Stimulated activated CD4-positive, alpha-beta T cell treated with anti-CD3 and anti-CD28 coated beads, Interleukin-4, amount 100 ng/mL, for 48 hours (primary cell): ENCODE measurements around the gene HSP90AA1.
A peak's percentile ranks its signal among the peaks of the same experiment; 100 is the strongest.
"Not testable (repeated sequence)": the region's sequence is repeated elsewhere in the genome, so short reads cannot be mapped to it uniquely, and the experiment has no call there.

ENCODE experiments used
- DNase-seq, 2 donors: peaks; one replicate each; pipeline ENCODE4 v3.0.0-alpha.2; 2020; ENCODE audit warnings: low read depth in 2 of 2

Gene HSP90AA1

GRCh38 chr14:102086972-102087761, at the start of gene HSP90AA1:
HSP90AA1 (minus strand) TSS chr14:102087044; CDS start chr14:102086378, 666 bp downstream.
- peak; percentile 92 to 94 for DNase-seq

DNA sequence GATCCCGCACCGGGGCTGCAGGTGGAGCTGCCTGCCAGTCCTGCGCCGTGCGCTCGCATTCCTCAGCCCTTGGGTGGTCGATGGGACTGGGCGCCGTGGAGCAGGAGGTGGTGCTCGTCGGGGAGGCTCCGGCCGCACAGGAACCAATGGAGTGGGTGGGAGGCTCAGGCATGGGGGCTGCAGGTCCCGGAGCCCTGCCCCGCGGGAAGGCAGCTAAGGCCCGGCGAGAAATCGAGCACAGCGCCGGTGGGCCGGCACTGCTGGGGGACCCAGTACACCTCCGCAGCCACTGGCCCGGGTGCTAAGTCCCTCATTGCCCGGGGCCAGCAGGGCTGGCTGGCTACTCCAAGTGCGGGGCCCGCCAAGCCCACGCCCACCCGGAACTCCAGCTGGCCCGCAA, 48.6 kb upstream of the HSP90AA1 start:
- not testable (repeated sequence) for DNase-seq

- not testable (repeated sequence) for DNase-seq
Observed at GRCh38 chr14:102134719-102135118, 47.9 kb upstream of the HSP90AA1 start.

- not testable (repeated sequence) for DNase-seq
Observed at GRCh38 chr14:102134021-102134420, 47.2 kb upstream of the HSP90AA1 start.

- DNase-seq: no peak
Observed at GRCh38 chr14:102131741-102132140, 44.9 kb upstream of the HSP90AA1 start.

DNA sequence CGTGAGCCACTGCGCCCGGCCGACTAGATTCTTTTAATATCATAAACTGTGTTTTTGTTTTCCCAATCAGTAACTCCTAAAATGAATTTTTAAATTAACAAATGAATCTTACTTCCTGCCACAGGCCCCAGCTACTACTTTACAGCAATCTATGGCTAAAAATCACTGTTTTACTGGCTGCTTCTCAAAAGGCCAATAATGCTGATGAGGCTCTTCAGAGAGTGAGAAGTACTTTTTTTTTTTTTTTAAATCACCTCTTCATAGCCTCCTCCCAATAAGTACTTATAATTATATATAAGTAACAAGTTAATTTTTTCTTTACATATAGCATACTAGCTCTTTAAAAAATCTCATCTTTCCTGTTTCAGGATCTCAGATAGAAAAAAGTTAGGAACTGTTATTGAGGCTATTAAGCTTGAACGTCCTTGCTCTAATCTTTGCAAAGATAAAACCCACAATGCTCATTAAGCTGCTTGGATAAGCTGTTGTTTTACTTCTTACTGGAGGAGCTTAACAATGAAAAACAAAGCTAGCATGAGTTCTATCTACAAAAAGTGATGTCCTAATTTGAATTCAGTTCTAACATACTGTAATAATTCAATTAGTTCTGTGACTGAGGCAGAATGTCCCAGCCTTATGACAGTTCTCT, 40.1 kb upstream of the HSP90AA1 start:
- no peak for DNase-seq

- no peak for DNase-seq
Observed at GRCh38 chr14:102125546-102125945, 38.7 kb upstream of the HSP90AA1 start.

- no peak for DNase-seq
Observed at GRCh38 chr14:102124419-102124818, 37.6 kb upstream of the HSP90AA1 start.

DNA sequence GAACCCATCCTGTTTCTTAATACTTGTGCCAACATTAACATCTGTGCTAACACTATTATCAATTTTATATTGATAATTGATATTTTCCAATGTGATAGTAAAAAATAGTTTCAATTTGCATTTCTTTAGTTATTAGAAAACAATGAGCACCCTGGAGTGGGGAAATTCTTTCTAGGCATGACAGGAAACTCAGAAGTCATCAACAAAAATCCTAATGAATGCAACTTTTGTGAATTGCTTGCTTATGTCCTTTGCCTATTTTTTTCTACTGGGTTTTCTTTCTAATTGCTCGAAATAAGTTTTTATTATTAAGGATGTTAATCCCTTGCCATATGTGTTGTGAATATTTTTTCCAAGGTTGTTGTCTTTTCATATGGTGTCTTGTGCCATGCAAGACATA, 34.7 kb upstream of the HSP90AA1 start:
- DNase-seq: no peak

DNA sequence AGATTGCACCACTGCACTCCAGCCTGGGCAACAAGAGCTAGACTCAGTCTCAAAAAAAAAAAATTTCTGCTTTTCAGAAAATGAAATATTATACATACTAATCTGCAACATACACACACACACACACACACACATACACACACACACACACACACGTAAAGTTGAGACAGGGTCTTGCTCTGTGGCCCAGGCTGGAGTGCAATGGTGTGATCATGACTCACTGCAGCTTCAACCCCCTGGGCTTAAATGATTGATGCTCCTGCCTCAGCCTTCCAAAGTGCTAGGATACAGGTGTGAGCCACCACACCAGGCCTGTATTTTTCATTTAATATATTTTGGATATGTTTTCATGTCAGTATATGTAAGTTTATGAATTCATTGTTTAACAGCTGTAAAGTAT, 34.0 kb upstream of the HSP90AA1 start:
- no peak for DNase-seq

DNA sequence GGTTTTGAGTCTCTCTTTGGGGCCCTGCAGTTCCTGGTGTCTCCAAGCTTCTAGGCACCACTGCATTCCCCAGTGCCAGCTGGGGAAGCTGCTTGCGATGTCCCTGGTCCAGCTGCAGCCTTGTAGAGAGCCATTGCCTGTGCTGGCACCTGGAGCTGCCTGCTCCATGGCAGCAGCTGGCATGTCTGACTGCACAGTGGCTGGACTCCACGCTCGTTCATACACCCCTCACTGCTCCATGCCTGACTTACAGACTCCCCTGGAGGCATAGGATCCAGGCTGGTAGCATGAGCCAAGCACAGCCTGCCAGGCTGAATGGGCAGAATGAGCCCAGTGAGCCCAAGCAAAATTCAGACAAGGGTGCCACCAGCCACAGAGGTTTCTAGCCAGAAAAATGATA, 31.0 kb upstream of the HSP90AA1 start:
- DNase-seq: no peak

DNA sequence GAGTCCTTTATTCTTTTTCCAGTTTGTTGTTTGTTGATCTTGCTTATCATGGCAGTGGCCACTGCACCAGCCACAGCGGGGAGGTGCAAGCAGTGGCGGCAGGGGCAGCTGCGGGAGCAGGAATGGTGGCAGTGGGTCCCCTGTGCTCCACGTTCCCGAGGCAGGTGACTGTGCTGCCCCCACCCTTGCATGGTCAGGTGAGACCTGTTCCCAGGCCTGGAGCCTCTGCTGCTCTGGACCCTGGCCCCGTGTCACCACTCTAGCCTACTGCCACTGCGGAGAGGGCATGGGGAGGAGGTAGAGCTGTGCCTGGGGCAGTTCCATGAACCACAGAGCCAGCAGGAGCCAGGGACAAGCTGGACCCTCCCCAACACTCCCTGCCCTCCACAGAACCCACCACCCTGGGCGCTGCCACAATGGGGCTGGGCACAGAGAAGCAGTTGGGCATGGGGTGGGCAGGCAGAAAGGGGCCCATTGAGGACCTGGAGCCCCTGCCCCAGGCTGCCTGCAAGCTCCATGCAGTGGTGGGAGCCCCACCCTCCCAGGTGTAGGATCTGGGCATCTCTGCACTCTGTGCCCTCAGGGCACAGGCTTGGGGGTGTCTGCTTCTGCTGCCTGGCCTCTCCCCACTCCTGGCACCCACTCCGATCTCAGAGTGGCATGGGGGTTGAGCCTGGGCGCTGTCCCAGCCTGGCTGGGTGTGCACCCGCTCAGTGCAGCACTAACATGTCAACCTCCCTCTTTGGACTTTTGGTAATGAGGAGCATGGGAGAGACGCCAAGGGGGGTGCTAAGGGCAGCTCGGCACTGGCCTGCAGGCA, 29.7 kb upstream of the HSP90AA1 start:
- no peak for DNase-seq

GRCh38 chr14:102111101-102111500, 24.3 kb upstream of the HSP90AA1 start:
- DNase-seq: no peak

- not testable (repeated sequence) for DNase-seq
Observed at GRCh38 chr14:102109332-102109731, 22.5 kb upstream of the HSP90AA1 start.

GRCh38 chr14:102105369-102105768, 18.5 kb upstream of the HSP90AA1 start:
- DNase-seq: no peak

GRCh38 chr14:102103062-102103695, 16.3 kb upstream of the HSP90AA1 start:
- no peak for DNase-seq

- no peak for DNase-seq
Observed at GRCh38 chr14:102097441-102098135, 10.7 kb upstream of the HSP90AA1 start.

DNA sequence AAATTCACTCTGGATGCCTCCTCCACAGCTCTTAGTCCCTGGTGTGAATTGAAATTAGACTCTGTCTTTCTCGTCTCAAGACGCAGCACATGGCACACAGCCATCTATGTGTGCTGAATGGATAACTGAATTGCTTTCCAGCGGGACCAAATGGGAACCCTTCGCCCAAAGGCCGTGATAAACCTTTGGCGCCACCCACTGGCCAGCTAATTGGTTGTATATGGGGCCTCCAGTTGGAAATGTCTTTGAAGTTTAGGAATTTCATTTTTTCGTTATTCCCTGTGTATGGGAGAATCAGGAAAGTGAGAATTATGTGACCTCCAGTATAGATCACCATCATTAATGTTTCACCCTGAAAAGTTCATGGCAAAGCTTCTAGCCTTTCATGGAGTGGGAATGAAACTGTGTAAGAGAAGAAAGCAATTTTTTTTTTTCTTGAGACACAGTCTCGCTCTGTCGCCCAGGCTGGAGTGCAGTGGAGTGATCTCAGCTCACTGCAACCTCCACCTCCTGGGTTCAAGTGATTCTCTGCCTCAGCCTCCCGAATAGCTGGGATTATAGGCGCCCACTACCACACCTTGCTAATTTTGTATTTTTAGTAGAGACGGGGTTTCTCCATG, 9.8 kb upstream of the HSP90AA1 start:
- DNase-seq: peak; percentile 61 to 66

- no peak for DNase-seq
Observed at GRCh38 chr14:102095871-102096568, 9.2 kb upstream of the HSP90AA1 start.

DNA sequence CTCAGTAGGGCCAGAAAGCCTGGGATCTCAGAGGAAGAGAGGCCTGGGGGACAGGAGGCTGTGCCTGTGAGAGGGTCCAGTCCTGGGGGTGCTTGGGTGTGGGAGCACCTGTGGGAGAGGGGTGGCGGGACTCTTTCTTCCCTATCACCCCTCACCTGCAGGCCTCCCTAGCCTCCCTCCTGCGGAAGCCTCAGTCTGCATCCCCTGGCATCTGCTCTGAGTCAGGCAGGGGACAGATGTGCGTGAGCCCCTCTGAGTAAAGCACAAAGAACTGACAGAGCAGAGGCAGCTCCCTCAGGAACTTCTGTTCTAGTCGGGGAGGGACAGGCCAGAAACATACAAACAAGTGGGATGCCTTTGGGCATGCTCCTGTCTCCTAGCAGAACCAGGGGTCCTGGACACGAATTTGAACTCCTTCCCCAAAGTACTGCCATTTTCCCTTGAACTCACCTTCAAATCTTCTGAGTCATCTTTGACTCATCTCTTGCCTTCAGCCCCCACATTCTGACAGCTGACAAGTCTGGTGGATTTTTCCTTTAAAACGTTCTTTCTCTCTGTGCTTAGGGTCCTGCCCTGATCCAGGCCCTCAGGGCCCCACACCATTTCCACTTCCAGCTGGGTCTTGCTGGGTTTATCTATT, 8.5 kb upstream of the HSP90AA1 start:
- DNase-seq: no peak
